ENCODE data around the gene PRDM8.
"Not testable (repeated sequence)": the region's sequence is repeated elsewhere in the genome, so short reads cannot be mapped to it uniquely, and the experiment has no call there.

PRDM8 gene

DNA sequence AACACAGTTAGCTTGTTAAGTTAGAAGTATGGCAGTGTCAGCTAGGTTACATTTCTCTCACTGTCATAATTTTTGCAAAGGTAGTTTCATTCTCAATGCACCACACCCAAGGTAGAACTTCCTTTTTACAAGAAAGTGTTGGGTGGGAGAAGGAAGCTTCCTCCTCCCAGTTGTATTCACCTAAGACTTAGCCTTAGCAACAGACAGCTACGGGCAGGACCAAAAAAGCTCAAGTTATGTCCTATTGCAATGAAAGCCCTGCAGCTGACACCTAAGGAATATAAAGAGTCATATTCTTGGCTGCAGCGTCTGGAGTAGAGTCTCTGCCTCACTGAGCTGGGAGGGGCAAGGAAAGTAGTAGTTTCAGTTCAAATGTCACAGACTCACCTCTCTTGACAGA is 25.1 kb upstream of the PRDM8 start:
- H3K27ac ChIP-seq = no peak overlapping the region
- no peak for TF ChIP-seq CTCF (conservative IDR thresholded peaks at IDR 0.05; ENCODE audit: low read depth)
- CTCF ChIA-PET = no interaction called here
- DNase-seq (ENCODE audit: low spot score) = no peak
- POLR2A ChIA-PET (ENCODE audit: low non-redundant PET) = no interaction called here

- H3K27ac ChIP-seq = no peak overlapping the region
Observed at GRCh38 chr4:80173401-80173800, 23.9 kb upstream of the PRDM8 start.

GRCh38 chr4:80173841-80174240 is 23.5 kb upstream of the PRDM8 start:
- H3K27ac ChIP-seq = no peak overlapping the region
- TF ChIP-seq CTCF (conservative IDR thresholded peaks at IDR 0.05; ENCODE audit: low read depth) = no peak
- POLR2A ChIA-PET (ENCODE audit: low non-redundant PET) = no interaction called here
- CTCF ChIA-PET = interaction anchor here (0.5 kb wide), 1 partner anchor 253 kb away, joined by 3 read pairs; no protein-coding TSS in a partner anchor
- peak; percentile 11 for DNase-seq (ENCODE audit: low spot score)

More at GRCh38 chr4:80173401-80173800, 23.9 kb upstream of the PRDM8 start:
- DNase-seq (ENCODE audit: low spot score) = peak; percentile 40
- no peak for TF ChIP-seq CTCF (conservative IDR thresholded peaks at IDR 0.05; ENCODE audit: low read depth)
- ChIA-PET POLR2A (ENCODE audit: low non-redundant PET) (no interaction called here), CTCF (no interaction called here)

DNA sequence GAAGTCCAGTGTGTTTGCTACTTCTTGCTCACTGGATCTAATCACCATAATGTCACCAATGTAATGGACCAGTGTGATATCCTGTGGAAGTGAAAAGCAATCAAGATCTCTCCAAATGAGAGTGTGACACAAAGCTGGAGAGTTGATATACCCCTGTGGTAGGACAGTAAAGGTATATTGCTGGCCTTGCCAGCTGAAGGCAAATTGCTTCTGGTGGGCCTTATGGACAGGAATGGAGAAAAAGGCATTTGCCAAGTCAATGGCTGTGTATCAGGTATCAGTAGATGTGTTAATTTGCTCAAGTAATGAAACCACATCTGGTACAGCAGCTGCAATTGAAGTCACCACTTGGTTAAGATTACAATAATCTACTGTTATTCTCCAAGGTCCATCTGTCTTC is 19.5 kb upstream of the PRDM8 start:
- POLR2A ChIA-PET (ENCODE audit: low non-redundant PET); DNase-seq (ENCODE audit: low spot score); H3K27ac ChIP-seq; CTCF ChIA-PET: not testable (repeated sequence)

GRCh38 chr4:80178964-80179363 is 18.3 kb upstream of the PRDM8 start:
- TF ChIP-seq CTCF (conservative IDR thresholded peaks at IDR 0.05; ENCODE audit: low read depth) = no peak
- DNase-seq (ENCODE audit: low spot score) = no peak
- H3K27ac ChIP-seq = no peak overlapping the region
- POLR2A ChIA-PET (ENCODE audit: low non-redundant PET) = no interaction called here
- CTCF ChIA-PET = no interaction called here

GRCh38 chr4:80179637-80180161 is 17.6 kb upstream of the PRDM8 start:
- ChIA-PET POLR2A (ENCODE audit: low non-redundant PET) (no interaction called here), CTCF (interaction anchor here (0.6 to 0.7 kb wide), 3 partner anchors 24 to 1850 kb away, joined by 3 read pairs; no protein-coding TSS in a partner anchor)
- DNase-seq (ENCODE audit: low spot score) = no peak

GRCh38 chr4:80180743-80181142 is 16.6 kb upstream of the PRDM8 start:
- ChIA-PET CTCF (no interaction called here), POLR2A (ENCODE audit: low non-redundant PET) (no interaction called here)
- no peak for DNase-seq (ENCODE audit: low spot score)
- TF ChIP-seq CTCF (conservative IDR thresholded peaks at IDR 0.05; ENCODE audit: low read depth) = no peak
- H3K27ac ChIP-seq = no peak overlapping the region

More at GRCh38 chr4:80179637-80180161, 17.6 kb upstream of the PRDM8 start:
- H3K27ac ChIP-seq = no peak overlapping the region
- no peak for TF ChIP-seq CTCF (conservative IDR thresholded peaks at IDR 0.05; ENCODE audit: low read depth)

Data from RWPE1 (cell line).